NT2/D1 (cell line): Measurements from ENCODE around the gene CCDC91.

Experiments used
- YY1 ChIP-seq: IDR thresholded peaks from 2 replicates; pipeline ENCODE4 v1.6.1; 2011; ENCODE audit not compliant: insufficient read length, insufficient read depth
- ZNF274 ChIP-seq: IDR thresholded peaks from 2 replicates; pipeline ENCODE4 v1.6.1; 2011; ENCODE audit warnings: mild to moderate bottlenecking, low read depth, low read length

GRCh38 chr12:28253161-28253641, 62.9 kb downstream of the CCDC91 start:
- TF ChIP-seq YY1 (no peak), ZNF274 (no peak)
